GM12874 (cell line): ENCODE data around the gene PPL.

ENCODE experiments used
- CTCF ChIP-seq: IDR thresholded peaks from 2 replicates; pipeline ENCODE4 v1.5.1; 2011; ENCODE audit warnings: low read depth, mild to moderate bottlenecking, control low read depth, low read length, moderate library complexity; ENCODE audit not compliant: insufficient read depth

Gene PPL

GRCh38 chr16:4897328-4897727, 39.6 kb downstream of the PPL start:
- TF ChIP-seq CTCF: no peak

- TF ChIP-seq CTCF: no peak
Observed at GRCh38 chr16:4895366-4895765, 41.6 kb downstream of the PPL start.

GRCh38 chr16:4894276-4895150, 42.4 kb downstream of the PPL start:
- no peak for TF ChIP-seq CTCF

- no peak for TF ChIP-seq CTCF
Observed at GRCh38 chr16:4893103-4893862, 43.7 kb downstream of the PPL start.

- no peak for TF ChIP-seq CTCF
Observed at GRCh38 chr16:4892361-4893102, 44.4 kb downstream of the PPL start.

GRCh38 chr16:4891886-4892216, 45.1 kb downstream of the PPL start:
- TF ChIP-seq CTCF: no peak
